NCI-H1092 treated with DMSO at 0.1 percent for 48 hours (cell line): ENCODE data around the gene HPF1.
"Not testable (repeated sequence)": the region's sequence is repeated elsewhere in the genome, so short reads cannot be mapped to it uniquely, and the experiment has no call there.

Source experiments
- DNase-seq: peaks from one replicate; lab custom pipeline; 2025; lab: John Stamatoyannopoulos, UW

HPF1 gene

GRCh38 chr4:169738604-169739003, 19.1 kb downstream of the HPF1 start:
- not testable (repeated sequence) for DNase-seq

DNA sequence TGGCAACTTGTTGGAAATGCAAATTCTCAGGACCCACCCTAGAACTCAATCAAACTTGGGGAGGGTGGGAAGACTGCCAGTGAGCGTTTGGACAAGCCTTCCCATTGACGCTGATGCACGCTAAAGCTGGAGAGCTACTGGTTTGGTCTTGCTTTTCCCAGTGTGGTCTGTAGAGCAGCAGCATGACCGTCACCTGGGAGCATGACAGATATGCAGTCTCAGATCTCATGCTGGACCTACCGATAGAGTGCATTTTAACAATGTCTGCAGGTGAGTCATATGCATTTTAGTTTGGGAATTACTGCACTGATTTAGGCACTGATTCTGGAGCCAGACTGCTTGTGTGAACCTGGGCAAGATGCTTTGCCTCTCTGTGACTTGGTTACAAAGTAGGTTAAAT, 27.2 kb downstream of the HPF1 start:
- DNase-seq: no peak

DNA sequence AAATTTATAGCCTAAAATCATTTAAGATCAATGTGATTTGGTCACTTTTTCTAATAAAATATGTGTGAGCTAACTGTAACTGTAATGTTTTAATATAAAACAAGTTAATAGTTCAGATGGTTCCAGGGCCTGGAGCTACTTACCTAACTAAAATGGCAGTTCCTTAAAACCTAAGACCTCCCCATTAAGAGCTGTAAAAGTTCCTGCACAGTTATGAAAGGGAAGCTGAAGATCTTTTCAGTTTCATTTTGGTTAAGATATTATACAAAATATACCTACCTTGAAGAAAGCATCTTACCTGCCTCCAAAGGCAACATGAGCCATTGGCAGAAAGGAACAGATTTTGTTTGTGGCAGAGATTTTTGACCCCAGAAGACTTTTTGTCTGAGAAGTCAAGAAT, 30.1 kb downstream of the HPF1 start:
- DNase-seq: no peak

DNA sequence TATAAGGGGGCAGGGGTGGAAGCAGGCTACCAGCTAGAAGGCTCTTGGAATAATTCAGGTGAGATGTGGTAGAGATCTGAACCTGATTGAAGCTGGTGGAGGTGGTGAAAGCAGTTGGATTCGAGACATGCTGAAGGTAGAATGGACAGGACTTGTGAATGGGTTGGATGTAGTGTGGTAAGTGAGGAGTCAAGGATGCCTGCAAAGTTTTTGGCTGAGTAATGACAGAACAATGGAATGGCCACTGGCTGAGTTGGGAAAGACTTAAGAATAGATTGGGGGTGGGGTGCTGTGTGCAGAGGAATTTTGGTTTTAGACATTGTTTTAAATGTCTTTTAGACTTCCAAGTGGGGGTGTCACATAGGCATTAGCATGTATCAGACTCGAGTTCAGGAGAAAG, 33.5 kb downstream of the HPF1 start:
- DNase-seq: no peak

DNA sequence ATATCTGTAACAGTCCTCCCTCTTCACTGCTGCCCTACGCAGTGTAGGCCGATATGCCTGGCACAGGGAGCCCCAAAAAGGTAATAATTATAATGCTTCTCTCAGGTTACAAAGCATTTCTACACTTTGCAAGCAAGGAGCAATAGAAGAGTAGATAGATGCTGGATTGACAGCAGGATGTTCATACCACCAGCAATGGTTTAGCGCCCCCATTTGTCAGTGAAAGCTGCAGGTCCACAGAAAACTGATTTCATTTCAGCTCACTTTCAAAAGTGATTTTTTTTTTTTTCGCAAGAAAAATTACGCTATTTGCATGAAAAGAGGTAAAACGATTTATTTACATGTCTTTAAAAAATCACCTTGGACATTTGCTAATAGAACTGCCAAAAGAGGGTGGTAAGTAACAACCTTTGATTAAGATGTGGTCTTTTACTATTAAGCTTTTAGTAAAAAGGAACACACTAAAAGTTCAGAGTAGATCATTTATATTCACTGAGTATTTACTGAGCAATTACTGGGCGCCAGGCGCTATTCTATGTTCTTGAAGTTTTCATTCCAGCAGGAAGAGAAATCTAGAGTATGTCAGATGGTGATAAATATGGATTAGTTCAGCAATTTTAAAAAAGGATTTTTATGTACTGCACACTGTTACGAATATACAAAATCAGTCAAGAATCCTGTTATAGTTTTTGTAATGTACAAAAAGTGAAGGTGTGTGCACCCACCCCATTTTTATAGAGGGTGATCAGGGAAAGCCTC, 34.4 kb downstream of the HPF1 start:
- DNase-seq: no peak

- no peak for DNase-seq
These were observed 37.2 kb downstream of the HPF1 start for GRCh38 chr4:169720529-169720928.

DNA sequence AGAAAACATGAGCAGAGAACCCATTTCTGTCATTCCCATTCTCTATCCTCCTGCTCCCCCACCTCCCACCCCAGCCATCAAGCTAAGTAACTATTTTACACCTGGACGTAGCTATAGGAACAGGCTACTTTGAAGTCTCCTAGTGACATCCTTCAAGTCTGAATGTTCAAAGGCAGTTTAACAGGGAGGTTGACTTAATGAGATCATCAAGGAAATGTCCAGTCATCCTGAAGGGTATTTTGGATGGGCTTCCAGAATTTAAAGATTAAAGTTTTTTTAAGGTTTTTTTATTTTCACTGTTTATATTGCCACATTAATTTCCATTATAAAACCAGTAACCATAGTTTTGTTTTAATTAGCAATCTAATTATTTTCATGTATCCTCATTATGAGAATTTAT, 41.1 kb downstream of the HPF1 start:
- no peak for DNase-seq

DNA sequence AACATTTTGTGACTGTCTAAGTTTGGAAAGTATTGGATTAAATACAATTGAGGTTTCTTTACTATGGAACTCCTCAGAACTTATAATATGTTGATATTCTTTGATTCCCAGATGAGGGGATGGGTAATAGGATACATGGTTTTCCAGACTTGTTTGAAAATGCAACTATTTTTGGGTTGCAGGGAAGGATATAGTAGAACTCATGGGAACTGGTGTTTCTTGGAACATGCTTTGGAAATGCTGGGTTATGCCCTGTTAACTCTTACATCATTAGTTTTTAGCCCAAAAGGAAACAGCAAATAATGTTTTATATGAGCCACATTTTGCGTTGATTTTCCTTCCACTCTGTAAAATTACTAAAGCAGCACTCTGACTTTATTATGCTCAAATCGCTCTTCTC, 41.9 kb downstream of the HPF1 start:
- DNase-seq: no peak

DNA sequence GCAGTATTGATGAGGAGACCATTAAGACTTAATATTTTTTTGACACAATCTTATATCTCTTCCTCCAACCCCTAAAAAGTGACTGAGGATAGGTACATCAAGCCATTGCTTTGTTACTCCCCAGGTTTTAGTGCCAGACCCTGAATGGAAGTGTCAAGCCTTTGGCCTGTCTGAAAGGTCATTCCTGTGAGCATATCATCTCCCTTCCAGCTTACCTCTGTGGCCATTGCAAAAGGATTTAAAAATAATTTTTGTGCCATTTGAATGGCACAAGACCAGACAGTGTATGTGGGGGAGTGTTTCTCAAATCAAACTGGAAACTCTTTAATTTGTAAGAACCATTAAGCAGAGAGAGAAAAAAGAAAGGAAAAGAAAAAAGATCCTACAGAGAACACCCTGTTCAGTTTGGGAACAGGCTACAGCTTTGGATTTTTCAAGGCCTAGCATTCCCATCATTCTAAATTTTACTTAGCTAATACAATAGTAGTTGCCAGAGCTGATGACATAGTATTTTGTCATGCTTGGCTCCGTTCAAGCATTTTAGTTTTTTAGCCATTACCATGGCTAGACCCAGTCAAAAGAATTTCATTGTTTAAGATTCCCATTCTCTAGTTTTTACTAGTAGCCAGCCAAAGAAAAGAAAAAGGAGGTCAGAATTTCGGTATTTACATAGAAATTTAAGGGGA, 49.6 kb downstream of the HPF1 start:
- no peak for DNase-seq

DNA sequence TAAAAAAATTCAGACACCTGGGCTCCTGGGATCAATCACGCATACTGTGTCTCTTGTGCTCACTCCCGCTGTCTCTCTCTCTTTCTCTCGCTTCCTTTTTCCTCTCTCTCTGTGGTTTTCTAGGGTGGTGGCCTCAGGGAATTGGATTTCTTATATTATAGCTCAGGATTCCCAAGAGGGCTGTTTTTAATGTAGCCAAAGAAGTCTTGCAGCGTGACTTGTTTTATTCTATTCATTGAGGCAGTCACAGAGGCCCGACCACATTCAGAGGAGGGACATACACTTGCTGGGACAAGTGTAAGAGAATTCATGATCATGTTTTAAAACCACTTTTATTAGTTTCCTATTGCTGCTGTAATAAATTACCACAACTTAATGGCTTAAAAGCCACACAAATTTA, 59.4 kb downstream of the HPF1 start:
- DNase-seq: no peak

DNA sequence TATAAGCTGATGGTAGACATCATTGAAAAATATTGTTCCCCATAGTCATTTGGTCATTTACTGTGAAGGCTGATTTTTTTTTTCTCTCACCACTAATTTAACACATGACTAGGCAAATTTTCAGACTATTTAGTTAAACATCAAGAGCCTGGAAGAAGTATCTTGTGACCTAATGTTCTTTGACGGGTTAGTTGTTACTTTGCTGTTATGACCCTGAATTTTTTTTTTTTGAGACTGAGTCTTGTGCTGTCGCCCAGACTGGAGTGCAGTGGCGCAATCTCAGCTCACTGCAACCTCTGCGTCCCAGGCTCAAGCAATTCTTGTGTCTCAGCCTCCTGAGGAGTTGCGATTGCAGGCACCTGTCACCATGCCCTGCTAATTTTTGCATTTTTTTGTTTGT, 67.0 kb downstream of the HPF1 start:
- DNase-seq: no peak

GRCh38 chr4:169689681-169690080, 68.1 kb downstream of the HPF1 start:
- no peak for DNase-seq

- DNase-seq: no peak
These were observed 75.2 kb downstream of the HPF1 start for GRCh38 chr4:169682372-169683047.
